T-helper 1 cell treated with Interleukin-12 subunit alpha and Interleukin-12 subunit beta and Interleukin-4 antibody, amounts not matched to agents 30 μg/mL and 1 μg/mL, for 36 hours (primary cell): ENCODE data around the gene FYCO1.
"Not testable (repeated sequence)": the region's sequence is repeated elsewhere in the genome, so short reads cannot be mapped to it uniquely, and the experiment has no call there.

ENCODE experiments used
- H3K27ac Mint-ChIP-seq: one replicate; pipeline ENCODE4 v1.8.0; 2021; ENCODE audit warnings: mild to moderate bottlenecking, mixed read lengths
- H3K27me3 Mint-ChIP-seq: one replicate; pipeline ENCODE4 v1.8.0; 2021; ENCODE audit warnings: low read depth, mixed read lengths
- H3K36me3 Mint-ChIP-seq: one replicate; pipeline ENCODE4 v1.8.0; 2021; ENCODE audit warnings: low read depth, mixed read lengths
- H3K4me1 Mint-ChIP-seq: one replicate; pipeline ENCODE4 v1.8.0; 2021; ENCODE audit warnings: low read depth, mixed read lengths
- H3K4me3 Mint-ChIP-seq: one replicate; pipeline ENCODE4 v1.8.0; 2021; ENCODE audit warnings: mild to moderate bottlenecking, moderate library complexity, mixed read lengths
- H3K9me3 Mint-ChIP-seq: one replicate; pipeline ENCODE4 v1.8.0; 2021; ENCODE audit warnings: mixed read lengths

The FYCO1 gene

GRCh38 chr3:46021516-46021915 lies 25.9 kb upstream of the FYCO1 start:
- Mint-ChIP-seq H3K9me3 (no peaks in the 10 kb centered on the region), H3K4me3 (no peak overlapping the region), H3K27me3 (peaks cover 15% of the 10 kb centered on the region), H3K36me3 (peaks cover 1% of the 10 kb centered on the region), H3K27ac (no peak overlapping the region), H3K4me1 (peaks cover 8% of the 10 kb centered on the region)

DNA sequence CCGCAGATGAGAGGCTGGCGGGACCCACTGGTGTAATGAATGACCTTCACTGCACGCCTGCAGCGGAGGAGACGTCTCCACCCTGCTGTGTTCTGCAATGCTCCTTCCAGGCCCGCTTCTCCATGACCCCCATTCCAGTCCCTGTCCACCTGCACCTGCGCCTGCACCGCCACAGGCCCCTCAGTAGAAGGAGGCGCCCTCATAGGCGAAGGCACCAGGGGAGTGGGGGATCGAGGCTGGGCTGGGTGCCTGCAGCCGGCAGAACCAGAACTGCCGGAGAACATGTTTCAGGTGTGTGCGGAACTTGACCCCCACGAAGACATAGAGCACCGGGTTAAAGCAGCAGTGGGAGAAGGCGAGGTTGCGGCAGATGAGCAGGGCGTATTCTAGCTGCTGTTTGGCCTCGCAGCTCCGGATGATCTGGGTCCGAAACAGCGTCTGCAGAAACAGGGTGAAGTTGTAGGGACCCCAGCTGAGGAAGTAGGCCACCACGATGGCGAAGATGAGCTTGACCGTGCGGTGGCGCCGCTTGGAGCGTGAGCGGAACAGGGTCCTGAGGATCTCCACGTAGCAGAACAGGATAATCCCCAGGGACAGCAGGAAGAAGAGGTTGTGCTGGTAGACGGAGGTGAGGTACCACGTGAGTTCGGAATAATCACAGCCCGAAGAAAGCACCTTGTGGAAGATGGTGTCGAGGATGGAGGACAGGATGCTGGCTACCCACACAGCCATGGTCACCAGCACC lies 25.3 kb upstream of the FYCO1 start:
- Mint-ChIP-seq H3K27ac (no peak overlapping the region), H3K27me3 (peaks cover 15% of the 10 kb centered on the region), H3K9me3 (no peaks in the 10 kb centered on the region), H3K36me3 (peaks cover 1% of the 10 kb centered on the region), H3K4me3 (no peak overlapping the region), H3K4me1 (peaks cover 8% of the 10 kb centered on the region)

GRCh38 chr3:46019707-46020106 lies 24.1 kb upstream of the FYCO1 start:
- no peak overlapping the region for H3K27ac Mint-ChIP-seq
- H3K36me3 Mint-ChIP-seq, result peaks cover 3% of the 10 kb centered on the region
- H3K4me1 Mint-ChIP-seq, result peaks cover 8% of the 10 kb centered on the region
- no peak overlapping the region for H3K4me3 Mint-ChIP-seq
- no peaks in the 10 kb centered on the region for H3K9me3 Mint-ChIP-seq
- peaks cover 15% of the 10 kb centered on the region for H3K27me3 Mint-ChIP-seq

DNA sequence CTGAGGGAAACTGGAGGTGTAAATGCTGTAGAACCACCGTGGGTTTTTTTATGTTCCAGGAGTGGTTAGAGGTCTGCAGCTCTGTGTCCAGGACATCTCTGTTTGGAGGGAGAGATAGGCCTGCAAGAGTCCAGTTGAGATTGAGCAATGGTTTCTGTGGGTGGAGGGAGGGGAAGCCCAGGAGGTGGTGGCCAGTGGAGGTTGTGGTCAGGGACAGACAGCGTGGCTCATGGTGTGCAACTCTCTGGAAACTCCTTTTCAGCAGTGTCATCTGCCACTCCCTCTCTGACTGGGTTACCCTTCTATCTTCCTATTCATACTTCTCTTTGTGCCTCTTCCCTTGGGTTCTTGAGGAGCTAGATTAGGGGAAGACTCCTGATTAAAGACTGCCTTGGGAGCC lies 22.1 kb upstream of the FYCO1 start:
- Mint-ChIP-seq H3K9me3 (peaks cover 4% of the 10 kb centered on the region), H3K4me3 (no peak overlapping the region), H3K27ac (peak overlapping the region; percentile 7), H3K4me1 (peaks cover 13% of the 10 kb centered on the region), H3K36me3 (peaks cover 3% of the 10 kb centered on the region), H3K27me3 (peaks cover 9% of the 10 kb centered on the region)

DNA sequence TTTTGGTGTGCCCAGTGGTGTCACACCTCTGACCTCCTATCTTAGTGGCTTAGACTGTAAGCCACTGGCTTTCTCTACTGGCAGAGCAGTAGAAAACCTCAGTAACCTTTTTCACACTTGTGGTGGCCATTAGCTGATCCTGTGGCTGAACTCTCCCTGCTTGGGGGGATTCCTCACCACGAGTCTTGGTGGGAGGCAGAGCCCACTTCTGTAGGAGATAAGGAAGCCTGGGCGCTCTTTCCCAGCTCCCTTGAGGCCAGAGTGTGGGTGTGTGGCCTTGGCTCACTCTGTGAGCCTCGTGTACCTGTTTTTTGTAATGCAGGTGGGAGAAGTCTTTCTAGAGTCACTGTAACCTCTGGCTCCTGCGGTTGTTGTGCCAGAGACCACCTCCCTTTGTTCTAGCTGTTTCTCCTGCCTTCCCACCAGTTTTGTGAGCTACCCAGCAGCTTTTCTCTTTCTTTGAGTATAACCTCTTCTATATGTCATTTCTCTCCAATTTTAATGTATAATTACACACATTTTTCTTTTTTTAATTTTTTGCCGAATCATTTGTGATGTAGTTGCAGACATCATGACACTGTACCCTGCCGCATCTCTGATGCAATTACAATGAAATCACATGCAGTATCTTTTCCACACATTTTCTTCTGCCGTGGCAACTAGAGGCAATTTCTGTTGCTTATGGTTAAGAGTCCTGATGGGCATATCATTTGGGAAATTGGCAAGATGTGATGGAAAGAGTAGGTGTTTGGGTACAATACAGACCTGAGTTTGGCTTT lies 17.9 kb upstream of the FYCO1 start:
- Mint-ChIP-seq H3K36me3 (peaks cover 5% of the 10 kb centered on the region), H3K4me1 (peaks cover 18% of the 10 kb centered on the region), H3K9me3 (peaks cover 8% of the 10 kb centered on the region), H3K4me3 (no peak overlapping the region), H3K27me3 (peaks cover 9% of the 10 kb centered on the region), H3K27ac (peak overlapping the region; percentile 13)

- Mint-ChIP-seq H3K9me3 (peaks cover 8% of the 10 kb centered on the region), H3K4me3 (no peak overlapping the region), H3K27ac (no peak overlapping the region), H3K27me3 (peaks cover 10% of the 10 kb centered on the region), H3K4me1 (peaks cover 15% of the 10 kb centered on the region), H3K36me3 (peaks cover 5% of the 10 kb centered on the region)
Measured at GRCh38 chr3:46012246-46012645, 16.6 kb upstream of the FYCO1 start.

- Mint-ChIP-seq H3K9me3 (peaks cover 8% of the 10 kb centered on the region), H3K4me1 (peaks cover 15% of the 10 kb centered on the region), H3K4me3 (no peak overlapping the region), H3K27ac (no peak overlapping the region), H3K36me3 (peaks cover 5% of the 10 kb centered on the region), H3K27me3 (peaks cover 16% of the 10 kb centered on the region)
Measured at GRCh38 chr3:46010519-46011113, 15.0 kb upstream of the FYCO1 start.

- H3K4me3 Mint-ChIP-seq, result no peak overlapping the region
- peaks cover 3% of the 10 kb centered on the region for H3K36me3 Mint-ChIP-seq
- H3K27me3 Mint-ChIP-seq, result peaks cover 12% of the 10 kb centered on the region
- H3K9me3 Mint-ChIP-seq, result peaks cover 7% of the 10 kb centered on the region
- H3K4me1 Mint-ChIP-seq, result peaks cover 11% of the 10 kb centered on the region
- no peak overlapping the region for H3K27ac Mint-ChIP-seq
Measured at GRCh38 chr3:46008058-46008457, 12.4 kb upstream of the FYCO1 start.

- peaks cover 10% of the 10 kb centered on the region for H3K4me1 Mint-ChIP-seq
- H3K36me3 Mint-ChIP-seq, result peaks cover 5% of the 10 kb centered on the region
- no peak overlapping the region for H3K4me3 Mint-ChIP-seq
- peaks cover 3% of the 10 kb centered on the region for H3K9me3 Mint-ChIP-seq
- H3K27me3 Mint-ChIP-seq, result peaks cover 12% of the 10 kb centered on the region
- H3K27ac Mint-ChIP-seq, result no peak overlapping the region
Measured at GRCh38 chr3:46007280-46007679, 11.7 kb upstream of the FYCO1 start.

- H3K27me3 Mint-ChIP-seq, result peaks cover 12% of the 10 kb centered on the region
- peaks cover 3% of the 10 kb centered on the region for H3K9me3 Mint-ChIP-seq
- peaks cover 10% of the 10 kb centered on the region for H3K4me1 Mint-ChIP-seq
- no peak overlapping the region for H3K27ac Mint-ChIP-seq
- H3K4me3 Mint-ChIP-seq, result no peak overlapping the region
- peaks cover 5% of the 10 kb centered on the region for H3K36me3 Mint-ChIP-seq
Measured at GRCh38 chr3:46006238-46007032, 10.8 kb upstream of the FYCO1 start.

DNA sequence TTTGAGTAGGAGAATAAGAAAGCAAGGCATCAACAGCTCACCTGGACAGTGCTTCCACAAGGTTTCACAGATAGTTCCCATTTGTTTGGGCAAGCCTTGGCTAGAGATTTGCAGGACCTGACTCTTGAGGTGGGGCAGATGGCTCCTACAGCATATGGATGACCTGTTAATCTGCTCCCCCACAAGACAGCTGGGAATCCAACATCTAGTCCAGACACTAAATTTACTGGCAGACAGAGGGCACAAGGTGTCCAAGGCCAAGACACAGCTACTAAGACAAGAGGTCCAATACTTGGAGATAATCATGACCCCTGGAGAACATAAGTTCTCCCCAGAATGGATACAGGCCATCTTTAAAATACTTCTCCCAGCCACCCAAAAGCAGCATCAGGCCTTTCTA lies 8.1 kb upstream of the FYCO1 start:
- not testable (repeated sequence) for H3K27ac Mint-ChIP-seq, H3K9me3 Mint-ChIP-seq, H3K4me3 Mint-ChIP-seq, H3K36me3 Mint-ChIP-seq, H3K27me3 Mint-ChIP-seq, H3K4me1 Mint-ChIP-seq

DNA sequence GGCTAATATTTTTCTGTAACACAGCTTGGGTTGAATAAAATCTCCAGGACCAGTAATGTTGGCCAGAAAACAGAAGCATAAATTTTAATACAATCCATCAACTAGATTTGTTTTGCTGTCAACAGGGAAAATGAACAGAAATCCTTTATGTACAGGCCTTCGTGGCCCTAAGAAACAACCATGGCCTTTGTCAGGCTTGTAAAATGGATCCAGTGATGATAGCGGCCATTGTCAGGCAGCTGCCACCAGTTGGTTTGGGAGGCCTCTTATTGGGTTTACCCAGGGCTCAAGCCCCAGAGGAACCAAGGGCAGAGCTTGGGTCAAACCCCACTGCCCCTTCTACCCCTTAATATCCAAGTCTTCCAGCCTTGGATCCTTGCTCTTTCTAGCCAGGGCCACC lies 5.6 kb upstream of the FYCO1 start:
- Mint-ChIP-seq H3K4me3 (no peak overlapping the region), H3K9me3 (no peaks in the 10 kb centered on the region), H3K4me1 (peaks cover 8% of the 10 kb centered on the region), H3K36me3 (peaks cover 14% of the 10 kb centered on the region), H3K27ac (no peak overlapping the region), H3K27me3 (peaks cover 8% of the 10 kb centered on the region)

DNA sequence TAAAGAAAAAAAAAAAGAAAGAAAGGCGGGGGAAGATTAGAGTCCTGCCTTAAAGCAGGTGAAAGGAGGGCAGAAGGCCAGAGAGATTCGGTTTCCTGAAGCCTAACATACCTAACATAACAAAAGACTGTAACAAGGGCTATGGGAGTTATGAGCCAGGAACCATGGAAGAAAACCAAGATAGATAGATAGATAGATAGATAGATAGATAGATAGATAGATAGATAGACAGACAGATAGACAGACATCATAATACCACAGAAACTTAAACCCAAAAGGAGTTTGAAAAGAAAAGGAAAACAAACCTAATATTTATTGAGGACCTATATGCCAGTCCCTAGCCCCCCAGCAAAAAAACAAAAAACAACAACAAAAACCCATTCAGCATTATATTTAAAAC lies 2.3 kb upstream of the FYCO1 start:
- H3K4me3 Mint-ChIP-seq, result no peak overlapping the region

GRCh38 chr3:45997499-45997898 lies 1.9 kb upstream of the FYCO1 start:
- not testable (repeated sequence) for H3K9me3 Mint-ChIP-seq, H3K27ac Mint-ChIP-seq, H3K27me3 Mint-ChIP-seq, H3K4me3 Mint-ChIP-seq
- peaks cover 26% of the 10 kb centered on the region for H3K4me1 Mint-ChIP-seq
- H3K36me3 Mint-ChIP-seq, result peaks cover 20% of the 10 kb centered on the region

More for the DNA sequence above, 2.3 kb upstream of the FYCO1 start:
- Mint-ChIP-seq H3K4me1 (peaks cover 22% of the 10 kb centered on the region), H3K27me3 (peaks cover 7% of the 10 kb centered on the region), H3K36me3 (peaks cover 18% of the 10 kb centered on the region), H3K27ac (no peak overlapping the region), H3K9me3 (no peaks in the 10 kb centered on the region)
